AG08395 (cell line): ENCODE data around the gene LRFN2.

Experiments used
- DNase-seq: peaks from one replicate; pipeline ENCODE4 v3.0.0; 2012; ENCODE audit warnings: mixed read lengths, low spot score

LRFN2 gene

GRCh38 chr6:40543776-40544175, 43.4 kb downstream of the LRFN2 start:
- DNase-seq: no peak

GRCh38 chr6:40543146-40543545, 44.0 kb downstream of the LRFN2 start:
- no peak for DNase-seq

GRCh38 chr6:40542175-40542764, 44.9 kb downstream of the LRFN2 start:
- DNase-seq: no peak

- no peak for DNase-seq
Observed at GRCh38 chr6:40541556-40542174, 45.5 kb downstream of the LRFN2 start.

DNA sequence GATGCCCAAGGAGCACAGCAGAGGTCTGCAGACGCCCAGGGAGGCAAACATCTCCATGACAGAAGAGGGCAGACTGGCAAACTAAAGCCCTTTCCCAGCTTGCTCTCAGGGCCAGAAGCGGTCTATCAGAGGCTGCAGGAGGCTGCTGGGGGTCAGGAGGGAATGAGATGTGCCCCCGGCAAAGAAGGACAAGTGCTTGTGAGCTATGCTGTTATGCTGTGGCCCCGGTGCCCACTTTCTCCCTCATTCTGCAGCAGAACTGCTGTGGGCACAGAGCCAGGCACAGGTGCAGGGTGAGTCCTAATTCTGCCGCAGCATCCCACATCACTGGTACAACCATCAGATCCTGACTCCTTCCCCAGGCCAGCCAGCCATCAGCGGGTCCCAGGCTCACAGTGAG, 46.4 kb downstream of the LRFN2 start:
- no peak for DNase-seq

DNA sequence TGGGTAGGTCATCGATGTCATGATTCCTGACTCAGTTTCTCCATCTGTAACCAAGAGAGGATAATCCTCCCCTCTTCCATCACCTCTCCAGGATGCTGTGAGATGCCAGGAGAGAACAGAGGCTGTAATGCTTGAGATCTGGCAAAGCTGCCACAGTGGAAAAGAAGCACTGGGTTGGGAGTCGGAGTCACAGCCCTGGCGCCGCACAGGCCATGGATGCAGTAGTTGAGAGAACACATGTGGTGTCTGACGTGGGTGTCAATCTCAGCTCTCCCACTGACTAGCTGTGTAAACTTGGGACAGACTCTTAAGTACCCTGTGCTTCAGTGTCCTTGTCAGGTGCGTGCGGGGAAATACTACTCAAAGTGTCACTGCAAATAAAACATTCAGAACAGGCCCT, 47.3 kb downstream of the LRFN2 start:
- no peak for DNase-seq

DNA sequence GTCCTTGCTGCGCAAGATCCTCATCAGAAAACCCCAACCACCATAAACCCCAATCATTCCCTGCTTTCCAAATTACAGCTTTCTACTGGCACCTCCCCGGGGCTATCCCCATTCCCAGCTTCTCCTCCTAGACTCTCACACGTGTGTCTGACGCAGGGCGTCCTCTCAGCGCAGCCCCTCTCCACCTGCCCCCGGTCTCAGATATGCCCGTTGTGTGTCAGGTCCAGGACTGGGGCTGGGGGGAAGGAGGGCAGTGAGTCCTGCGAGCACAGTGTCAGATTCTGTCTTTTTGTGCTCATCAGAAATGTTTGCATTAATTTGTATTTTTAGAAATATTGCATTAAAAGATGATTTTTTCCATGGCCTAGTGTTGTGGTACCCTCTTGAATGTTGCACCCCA, 48.6 kb downstream of the LRFN2 start:
- DNase-seq: no peak

DNA sequence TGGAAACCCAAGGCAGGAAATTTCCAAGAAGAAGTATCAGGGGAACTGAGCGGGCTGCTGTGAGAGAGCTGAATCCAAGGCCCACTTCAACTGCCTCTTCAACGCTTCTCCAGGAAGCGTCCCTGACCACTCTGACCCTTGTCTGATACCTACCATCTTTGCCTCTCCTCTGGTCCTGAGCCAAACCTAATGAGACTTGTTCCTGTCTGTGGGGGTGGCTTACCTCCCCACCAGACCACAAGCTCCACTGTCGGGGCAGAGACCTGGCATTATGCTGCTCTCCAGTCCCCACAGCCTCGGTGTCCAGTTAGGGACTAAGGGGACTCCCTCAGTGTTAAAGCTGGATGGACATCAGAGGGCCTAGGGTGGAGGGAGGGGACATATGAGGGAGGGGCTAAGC, 49.7 kb downstream of the LRFN2 start:
- DNase-seq: no peak

DNA sequence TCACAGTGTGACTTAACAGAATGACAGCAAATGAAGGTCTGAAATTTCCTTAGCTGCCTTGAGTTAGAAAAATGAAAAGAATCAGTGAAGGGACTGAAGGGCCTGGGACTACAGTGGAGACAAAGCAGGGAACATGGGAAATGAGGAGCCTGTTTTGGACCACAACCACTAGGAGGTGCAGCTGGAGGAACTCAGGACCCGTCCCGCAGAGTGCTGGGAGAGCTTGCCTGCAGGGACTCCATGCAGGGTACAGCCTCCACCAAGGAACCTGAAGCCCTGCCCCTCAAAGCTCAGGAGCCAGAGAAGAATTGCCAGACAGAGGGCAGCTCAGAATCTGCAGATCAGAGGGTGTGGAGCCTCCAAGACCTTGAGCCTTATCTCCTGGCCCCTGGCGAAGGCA, 50.7 kb downstream of the LRFN2 start:
- DNase-seq: no peak

DNA sequence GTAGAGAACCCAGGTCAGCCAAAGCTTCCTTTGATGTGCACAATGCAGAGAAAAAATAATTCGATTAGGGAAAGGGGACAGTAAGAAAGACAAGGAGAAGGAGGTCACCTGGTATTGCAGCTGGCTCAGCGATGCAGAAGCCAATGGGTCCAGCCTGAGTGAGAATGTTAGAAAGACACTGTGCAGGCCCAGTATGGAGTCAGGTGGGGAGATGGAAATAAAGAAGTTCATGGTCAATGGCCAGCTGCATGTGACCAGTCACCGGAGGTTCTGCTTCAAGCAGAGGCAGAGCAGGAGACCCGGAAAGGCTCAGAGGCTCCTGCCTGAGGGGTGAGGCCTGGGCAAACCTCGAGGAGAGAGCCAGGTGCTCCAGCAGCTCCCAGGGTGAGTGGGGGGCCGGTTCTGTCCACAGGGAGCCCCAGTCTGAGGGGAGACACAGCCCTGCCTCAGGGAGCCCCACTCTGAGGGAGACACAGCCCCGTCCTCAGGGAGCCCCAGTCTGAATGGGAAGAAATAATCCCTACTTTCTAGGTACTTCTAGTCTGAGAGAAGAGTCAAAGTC, 51.3 kb downstream of the LRFN2 start:
- DNase-seq: no peak

GRCh38 chr6:40535110-40535818, 51.9 kb downstream of the LRFN2 start:
- DNase-seq: no peak

GRCh38 chr6:40532349-40533000, 54.7 kb downstream of the LRFN2 start:
- DNase-seq: no peak

GRCh38 chr6:40529919-40530318, 57.2 kb downstream of the LRFN2 start:
- no peak for DNase-seq

DNA sequence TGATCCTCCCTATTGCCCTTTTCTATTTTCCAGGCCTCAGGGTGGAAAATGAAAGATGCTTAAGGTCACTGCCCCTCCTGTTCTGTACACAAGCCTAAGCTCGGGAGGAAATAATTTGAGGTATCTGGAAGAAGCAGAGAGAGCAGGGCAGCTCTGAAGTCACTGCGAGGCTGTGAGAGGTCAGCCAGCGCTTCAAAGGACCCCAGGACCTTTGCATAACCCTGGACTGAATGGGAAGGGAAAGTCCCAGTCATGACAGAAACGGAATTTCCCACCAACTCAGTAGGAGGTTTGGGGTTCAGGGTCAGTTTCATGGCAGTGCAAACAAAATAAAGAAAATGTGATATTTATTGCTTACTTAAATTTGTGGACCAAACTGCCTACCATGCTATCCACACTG, 58.1 kb downstream of the LRFN2 start:
- no peak for DNase-seq

DNA sequence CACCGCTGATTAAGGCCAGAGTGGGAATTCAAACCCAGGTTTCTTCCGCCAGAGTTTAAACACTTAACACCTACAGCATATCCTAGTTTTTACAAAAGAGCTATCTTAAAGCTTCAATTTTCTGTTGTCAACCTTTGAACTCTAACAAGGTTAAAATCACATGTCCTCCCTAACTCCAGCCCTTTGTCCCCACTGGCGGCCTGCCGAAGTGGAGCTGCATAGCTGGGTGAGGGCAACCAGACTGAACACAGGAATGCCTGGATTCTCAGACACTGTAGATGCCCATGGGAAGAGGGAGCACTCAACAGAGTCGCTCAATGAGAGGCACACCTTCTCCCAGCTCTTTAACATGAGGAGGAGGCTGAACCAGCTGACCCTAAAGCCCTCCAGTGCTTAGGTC, 59.1 kb downstream of the LRFN2 start:
- DNase-seq: no peak

GRCh38 chr6:40526036-40526435, 61.1 kb downstream of the LRFN2 start:
- no peak for DNase-seq

- no peak for DNase-seq
Observed at GRCh38 chr6:40524797-40525585, 62.2 kb downstream of the LRFN2 start.

DNA sequence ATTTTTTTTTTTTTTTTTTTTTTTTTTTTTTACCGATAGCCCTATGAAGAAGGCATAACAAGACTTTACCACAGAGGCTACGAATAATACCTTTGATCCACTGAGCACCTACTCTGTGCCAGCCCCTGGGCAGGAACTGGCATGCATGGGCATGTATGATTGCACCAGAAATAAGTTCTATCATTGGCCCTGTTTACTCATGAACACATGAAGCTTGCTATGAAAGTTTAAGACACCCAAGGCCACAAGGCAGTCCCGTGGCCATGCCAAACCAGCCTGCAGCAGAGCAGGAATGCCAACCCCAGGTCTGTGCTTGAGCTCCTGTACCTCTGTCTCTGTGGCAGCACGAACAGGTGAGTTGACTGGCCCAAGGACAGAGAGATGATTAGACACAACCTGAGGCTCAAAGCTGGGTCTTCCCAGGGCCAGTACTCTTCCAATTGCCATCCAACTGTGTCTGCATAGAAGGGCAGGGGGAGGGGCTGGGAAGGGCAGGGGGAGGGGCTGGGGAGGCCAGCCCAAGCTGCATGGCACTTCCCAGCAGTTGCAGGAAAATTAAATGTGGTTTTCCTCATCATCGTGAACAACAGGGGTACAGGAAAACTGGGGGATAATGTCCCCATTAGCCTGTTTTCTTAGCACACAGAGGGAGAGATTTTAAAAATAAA, 63.5 kb downstream of the LRFN2 start:
- no peak for DNase-seq

GRCh38 chr6:40521496-40521895, 65.7 kb downstream of the LRFN2 start:
- DNase-seq: no peak

DNA sequence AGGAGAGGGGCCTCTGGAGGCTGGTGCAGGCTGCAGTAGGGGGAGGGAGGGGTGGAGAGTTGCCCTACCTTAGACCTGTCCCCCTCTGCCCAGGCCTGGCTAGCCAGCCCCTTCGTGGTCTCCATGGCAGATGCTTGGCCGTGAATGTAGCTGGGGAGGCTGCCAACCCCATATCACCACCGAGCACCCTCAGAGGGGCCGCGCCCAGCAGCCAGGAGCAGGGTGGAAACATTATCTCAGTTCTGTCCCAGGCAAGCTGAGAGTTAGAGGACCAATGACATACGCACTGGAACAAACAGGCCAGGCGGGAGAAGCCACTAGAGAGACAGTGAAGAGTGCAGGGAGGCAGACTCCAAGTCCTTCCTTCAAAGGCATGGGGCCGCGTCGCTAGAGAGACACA, 66.5 kb downstream of the LRFN2 start:
- no peak for DNase-seq

DNA sequence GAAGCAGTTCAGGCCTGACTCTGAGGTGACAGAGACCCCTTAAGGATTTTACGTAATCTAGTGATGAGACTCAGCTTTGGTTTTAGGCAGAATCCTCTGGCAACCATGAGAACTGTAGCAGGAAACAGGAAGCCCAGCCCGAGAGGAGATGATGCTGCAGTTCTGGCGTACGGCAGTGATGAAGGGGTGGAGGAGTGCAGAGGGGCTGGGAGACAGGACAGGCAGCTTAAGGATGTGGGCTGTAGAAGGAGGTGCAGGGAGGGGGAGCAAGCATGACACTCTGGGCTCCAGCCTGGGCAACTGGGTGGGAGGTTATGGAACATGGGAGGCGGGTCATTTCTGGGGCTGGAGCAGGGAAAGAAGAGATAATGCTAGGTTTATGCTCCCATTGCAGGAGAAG, 67.1 kb downstream of the LRFN2 start:
- no peak for DNase-seq

GRCh38 chr6:40517654-40518053, 69.5 kb downstream of the LRFN2 start:
- DNase-seq: no peak
